ENCODE results near the gene SLC35B3.

SLC35B3 gene

GRCh38 chr6:8387942-8388437, 47.4 kb downstream of the SLC35B3 start:
- FAIRE-seq: no peak
- no peak for TF ChIP-seq POLR2A (IDR thresholded peaks at IDR 0.05; ENCODE audit: low read depth, low read length)
- TF ChIP-seq PAX5 (IDR thresholded peaks at IDR 0.05; ENCODE audit: insufficient read depth, low read length, severe bottlenecking): no peak
- no peak for TF ChIP-seq SPI1 (IDR thresholded peaks at IDR 0.05; ENCODE audit: low read depth, low read length)
- TF ChIP-seq TAF1 (IDR thresholded peaks at IDR 0.05; ENCODE audit: low read depth, low read length): no peak
- no peak for TF ChIP-seq POLR2AphosphoS5 (IDR thresholded peaks at IDR 0.05; ENCODE audit: low read depth, low read length)
- no peak for TF ChIP-seq POU2F2 (IDR thresholded peaks at IDR 0.05; ENCODE audit: low read depth, low read length)
- no peak for DNase-seq (ENCODE audit: insufficient read length, low spot score)

- no peak for FAIRE-seq
- TF ChIP-seq TAF1 (IDR thresholded peaks at IDR 0.05; ENCODE audit: low read depth, low read length) (no peak), POLR2A (IDR thresholded peaks at IDR 0.05; ENCODE audit: low read depth, low read length) (no peak), SPI1 (IDR thresholded peaks at IDR 0.05; ENCODE audit: low read depth, low read length) (no peak), POLR2AphosphoS5 (IDR thresholded peaks at IDR 0.05; ENCODE audit: low read depth, low read length) (no peak), POU2F2 (IDR thresholded peaks at IDR 0.05; ENCODE audit: low read depth, low read length) (no peak), PAX5 (IDR thresholded peaks at IDR 0.05; ENCODE audit: insufficient read depth, low read length, severe bottlenecking) (no peak)
- DNase-seq (ENCODE audit: insufficient read length, low spot score): no peak
Observed at GRCh38 chr6:8383584-8383983, 51.8 kb downstream of the SLC35B3 start.

GRCh38 chr6:8382434-8382833, 52.9 kb downstream of the SLC35B3 start:
- DNase-seq (ENCODE audit: insufficient read length, low spot score): no peak
- FAIRE-seq: no peak
- TF ChIP-seq SPI1 (IDR thresholded peaks at IDR 0.05; ENCODE audit: low read depth, low read length) (no peak), POLR2A (IDR thresholded peaks at IDR 0.05; ENCODE audit: low read depth, low read length) (no peak), PAX5 (IDR thresholded peaks at IDR 0.05; ENCODE audit: insufficient read depth, low read length, severe bottlenecking) (no peak), POU2F2 (IDR thresholded peaks at IDR 0.05; ENCODE audit: low read depth, low read length) (no peak), POLR2AphosphoS5 (IDR thresholded peaks at IDR 0.05; ENCODE audit: low read depth, low read length) (no peak), TAF1 (IDR thresholded peaks at IDR 0.05; ENCODE audit: low read depth, low read length) (no peak)

- FAIRE-seq (no peak), DNase-seq (ENCODE audit: insufficient read length, low spot score) (no peak)
- TF ChIP-seq TAF1 (IDR thresholded peaks at IDR 0.05; ENCODE audit: low read depth, low read length) (no peak), POLR2A (IDR thresholded peaks at IDR 0.05; ENCODE audit: low read depth, low read length) (no peak), PAX5 (IDR thresholded peaks at IDR 0.05; ENCODE audit: insufficient read depth, low read length, severe bottlenecking) (no peak), POU2F2 (IDR thresholded peaks at IDR 0.05; ENCODE audit: low read depth, low read length) (no peak), POLR2AphosphoS5 (IDR thresholded peaks at IDR 0.05; ENCODE audit: low read depth, low read length) (no peak), SPI1 (IDR thresholded peaks at IDR 0.05; ENCODE audit: low read depth, low read length) (no peak)
Observed at GRCh38 chr6:8375916-8376315, 59.4 kb downstream of the SLC35B3 start.
